Tibial nerve (tissue), 4 donors: Measurements from ENCODE around the gene AMBP. TPM values are rescaled to one million over a fixed set of nuclear protein-coding genes. Genes with fewer than 3 reads are reported as not detected.

Experiments
- DNase-seq, 2 donors: peaks; one replicate each; pipeline ENCODE4 v3.0.0-alpha.2; 2019; ENCODE audit warnings: low spot score in 2 of 2
- H3K27ac ChIP-seq, 4 donors: fragments of 200-600 bp; sonication (generic) in 3 of 4; one replicate each; pipeline ENCODE4 v1.5.1; 2017 to 2019; ENCODE audit warnings: mild to moderate bottlenecking in 1 of 4
- H3K27me3 ChIP-seq, 2 donors: fragments of 200-600 bp; sonication (generic) in 1 of 2; one replicate each; pipeline versions ENCODE4 v1.5.1 to v1.6.0; 2017 to 2019
- H3K36me3 ChIP-seq, 3 donors: fragments of 200-600 bp; sonication (generic); one replicate each; pipeline ENCODE4 v1.5.1; 2018 to 2019
- H3K4me1 ChIP-seq, 4 donors: fragments of 200-600 bp; sonication (generic) in 3 of 4; one replicate each; pipeline ENCODE4 v1.5.1; 2017 to 2019
- H3K4me3 ChIP-seq, 4 donors: fragments of 200-600 bp; sonication (generic) in 3 of 4; one replicate each; pipeline ENCODE4 v1.5.1; 2017 to 2019; ENCODE audit warnings: mild to moderate bottlenecking in 1 of 4, moderate library complexity in 1 of 4
- H3K9me3 ChIP-seq, 4 donors: fragments of 200-600 bp; sonication (generic) in 3 of 4; one replicate each; pipeline ENCODE4 v1.5.1; 2017 to 2019
- CTCF ChIP-seq, 5 experiments: fragments of 200-600 bp in 3 of 5; fragments of 450-650 bp in 2 of 5; sonication (generic) in 3 of 5; IDR thresholded peaks; one replicate each; pipeline ENCODE4 v1.5.1; 2016 to 2019; ENCODE audit warnings: antibody characterized with exemption in 5 of 5, mild to moderate bottlenecking in 3 of 5, moderate library complexity in 2 of 5
- EP300 ChIP-seq, 2 donors: sonication (generic); formaldehyde crosslinking; IDR thresholded peaks; one replicate each; pipeline ENCODE4 v1.6.1; 2017; ENCODE audit warnings: antibody characterized with exemption in 2 of 2, mild to moderate bottlenecking in 1 of 2
- POLR2A ChIP-seq, 2 donors: fragments of 450-650 bp; IDR thresholded peaks; one replicate each; pipeline ENCODE4 v1.6.1; 2017; ENCODE audit warnings: antibody characterized with exemption in 2 of 2, mild to moderate bottlenecking in 2 of 2, moderate library complexity in 2 of 2
- WGBS, 2 donors: methylation state at CpG; one replicate each; pipeline ENCODE4 v1.1.5; 2018; 5-methylcytosine and 5-hydroxymethylcytosine counted together
- total RNA-seq, 4 donors: library from RNA; depleted of rRNA; stranded (reverse); fragments of >200 nt; gene quantifications; one replicate each; pipeline ENCODE4 v1.1.0, GENCODE V29; 2016

Gene AMBP
- total RNA-seq, 4 donors from 2014 or later = not detected

GRCh38 chr9:114124138-114124537, 46.0 kb upstream of the AMBP start:
- 37 to 38% methylated on average over 1 of the region's 1 CpG for WGBS, 2 donors
- no peak overlapping the region for H3K27ac ChIP-seq
- H3K36me3 ChIP-seq = no peaks in the 10 kb centered on the region
- no peak for DNase-seq
- H3K27me3 ChIP-seq = no peaks in the 10 kb centered on the region
- H3K4me3 ChIP-seq = no peak overlapping the region
- TF ChIP-seq EP300 (IDR thresholded peaks at IDR 0.05) (no peak), CTCF (IDR thresholded peaks at IDR 0.05) (no peak), POLR2A (IDR thresholded peaks at IDR 0.05) (no peak)
- H3K9me3 ChIP-seq = peaks cover 0 to 15% (median 0%) of the 10 kb centered on the region in 4 donors
- H3K4me1 ChIP-seq = no peaks in the 10 kb centered on the region

GRCh38 chr9:114123031-114123977, 45.2 kb upstream of the AMBP start:
- no peak for DNase-seq
- no peak overlapping the region for H3K4me3 ChIP-seq
- H3K9me3 ChIP-seq = peaks cover 0 to 15% (median 0%) of the 10 kb centered on the region in 4 donors
- TF ChIP-seq POLR2A (IDR thresholded peaks at IDR 0.05) (no peak), EP300 (IDR thresholded peaks at IDR 0.05) (no peak), CTCF (IDR thresholded peaks at IDR 0.05) (no peak)
- no peaks in the 10 kb centered on the region for H3K27me3 ChIP-seq
- peaks cover 0 to 5% (median 1%) of the 10 kb centered on the region in 4 donors for H3K4me1 ChIP-seq
- H3K27ac ChIP-seq = no peak overlapping the region
- WGBS, 2 donors = 88 to 90% methylated on average over 9 of the region's 9 CpGs
- H3K36me3 ChIP-seq = no peaks in the 10 kb centered on the region

- TF ChIP-seq CTCF (IDR thresholded peaks at IDR 0.05) (no peak), POLR2A (IDR thresholded peaks at IDR 0.05) (no peak), EP300 (IDR thresholded peaks at IDR 0.05) (no peak)
- Histone ChIP-seq H3K4me3 (no peak overlapping the region), H3K36me3 (no peaks in the 10 kb centered on the region), H3K4me1 (peaks cover 0 to 14% (median 6%) of the 10 kb centered on the region in 4 donors), H3K27ac (no peak overlapping the region), H3K9me3 (peaks cover 0 to 6% (median 0%) of the 10 kb centered on the region in 4 donors), H3K27me3 (no peaks in the 10 kb centered on the region)
- no peak for DNase-seq
- 68 to 78% methylated on average over 8 to 9 of the region's 9 CpGs for WGBS, 2 donors
Observed at GRCh38 chr9:114122136-114123027, 44.3 kb upstream of the AMBP start.

- H3K27ac ChIP-seq = no peak overlapping the region
- peaks cover 0 to 18% (median 7%) of the 10 kb centered on the region in 4 donors for H3K4me1 ChIP-seq
- no peaks in the 10 kb centered on the region for H3K36me3 ChIP-seq
- DNase-seq = no peak
- no peaks in the 10 kb centered on the region for H3K9me3 ChIP-seq
- TF ChIP-seq CTCF (IDR thresholded peaks at IDR 0.05) (no peak), POLR2A (IDR thresholded peaks at IDR 0.05) (no peak), EP300 (IDR thresholded peaks at IDR 0.05) (no peak)
- no peaks in the 10 kb centered on the region for H3K27me3 ChIP-seq
- H3K4me3 ChIP-seq = no peak overlapping the region
- 62 to 66% methylated on average over 16 of the region's 16 CpGs for WGBS, 2 donors
Observed at GRCh38 chr9:114121227-114122135, 43.4 kb upstream of the AMBP start.
